ENCODE results near the gene TFAP2C. TPM values are rescaled to one million over a fixed set of nuclear protein-coding genes. Genes with fewer than 3 reads are reported as not detected.

TFAP2C gene
- total RNA-seq, 1 experiment from 2014 or later, result 2.8 TPM

GRCh38 chr20:56673450-56673849 lies 44.3 kb downstream of the TFAP2C start:
- H3K4me3 ChIP-seq (ENCODE audit: low read depth in 2 of 2, low read length in 2 of 2), result no peak overlapping the region
- no peak overlapping the region for H3K27ac ChIP-seq (ENCODE audit: low read length)
- no peak for ATAC-seq
- H3K36me3 ChIP-seq (ENCODE audit: control insufficient read depth, insufficient read depth, low read length), result no peaks in the 10 kb centered on the region
- DNase-seq (ENCODE audit: low read depth, low spot score), result no peak
- intact Hi-C loops (cut with micrococcal nuclease; ENCODE audit: unreplicated experiment) (no loop called here), in situ Hi-C loops (cut with HindIII; ENCODE audit: low pct_unique_long_range_greater_than_20kb, low sequenced_read_pairs) (no loop called here)
- no peaks in the 10 kb centered on the region for H3K27me3 ChIP-seq (ENCODE audit: control insufficient read depth, insufficient read depth, low read length)
- no TSS peak for BruUV-seq (replicated peaks)
- no peaks in the 10 kb centered on the region for H3K4me1 ChIP-seq (ENCODE audit: control insufficient read depth, insufficient read depth, low read length)
- TF ChIP-seq TCF7L2 (IDR thresholded peaks at IDR 0.05; ENCODE audit: low read depth, low read length) (no peak), REST (IDR thresholded peaks at IDR 0.05; ENCODE audit: insufficient read depth in 1 of 2, low read depth in 2 of 2, low read length in 1 of 2) (no peak), SIN3A (IDR thresholded peaks at IDR 0.05; ENCODE audit: borderline replicate concordance, insufficient read depth, low read depth, low read length) (no peak), POLR2AphosphoS5 (IDR thresholded peaks at IDR 0.05; ENCODE audit: low read depth, low read length) (no peak)
- TF ChIP-seq, protein P1, sequence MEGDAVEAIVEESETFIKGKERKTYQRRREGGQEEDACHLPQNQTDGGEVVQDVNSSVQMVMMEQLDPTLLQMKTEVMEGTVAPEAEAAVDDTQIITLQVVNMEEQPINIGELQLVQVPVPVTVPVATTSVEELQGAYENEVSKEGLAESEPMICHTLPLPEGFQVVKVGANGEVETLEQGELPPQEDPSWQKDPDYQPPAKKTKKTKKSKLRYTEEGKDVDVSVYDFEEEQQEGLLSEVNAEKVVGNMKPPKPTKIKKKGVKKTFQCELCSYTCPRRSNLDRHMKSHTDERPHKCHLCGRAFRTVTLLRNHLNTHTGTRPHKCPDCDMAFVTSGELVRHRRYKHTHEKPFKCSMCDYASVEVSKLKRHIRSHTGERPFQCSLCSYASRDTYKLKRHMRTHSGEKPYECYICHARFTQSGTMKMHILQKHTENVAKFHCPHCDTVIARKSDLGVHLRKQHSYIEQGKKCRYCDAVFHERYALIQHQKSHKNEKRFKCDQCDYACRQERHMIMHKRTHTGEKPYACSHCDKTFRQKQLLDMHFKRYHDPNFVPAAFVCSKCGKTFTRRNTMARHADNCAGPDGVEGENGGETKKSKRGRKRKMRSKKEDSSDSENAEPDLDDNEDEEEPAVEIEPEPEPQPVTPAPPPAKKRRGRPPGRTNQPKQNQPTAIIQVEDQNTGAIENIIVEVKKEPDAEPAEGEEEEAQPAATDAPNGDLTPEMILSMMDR (IDR thresholded peaks at IDR 0.05), result no peak
- ChIA-PET CTCF (no interaction called here), POLR2A (no interaction called here)
- no peaks in the 10 kb centered on the region for H3K9me3 ChIP-seq (ENCODE audit: control insufficient read depth, insufficient read depth, low read depth, low read length)

- no peaks in the 10 kb centered on the region for H3K36me3 ChIP-seq (ENCODE audit: control insufficient read depth, insufficient read depth, low read length)
- no peaks in the 10 kb centered on the region for H3K4me1 ChIP-seq (ENCODE audit: control insufficient read depth, insufficient read depth, low read length)
- no peaks in the 10 kb centered on the region for H3K9me3 ChIP-seq (ENCODE audit: control insufficient read depth, insufficient read depth, low read depth, low read length)
- BruUV-seq (replicated peaks), result no TSS peak
- TF ChIP-seq, protein P1 (IDR thresholded peaks at IDR 0.05), result no peak
- TF ChIP-seq SIN3A (IDR thresholded peaks at IDR 0.05; ENCODE audit: borderline replicate concordance, insufficient read depth, low read depth, low read length) (no peak), TCF7L2 (IDR thresholded peaks at IDR 0.05; ENCODE audit: low read depth, low read length) (no peak), POLR2AphosphoS5 (IDR thresholded peaks at IDR 0.05; ENCODE audit: low read depth, low read length) (no peak), REST (IDR thresholded peaks at IDR 0.05; ENCODE audit: insufficient read depth in 1 of 2, low read depth in 2 of 2, low read length in 1 of 2) (no peak)
- no peak overlapping the region for H3K27ac ChIP-seq (ENCODE audit: low read length)
- DNase-seq (ENCODE audit: low read depth, low spot score) (no peak), ATAC-seq (no peak)
- no peak overlapping the region for H3K4me3 ChIP-seq (ENCODE audit: low read depth in 2 of 2, low read length in 2 of 2)
- in situ Hi-C loops (cut with HindIII; ENCODE audit: low pct_unique_long_range_greater_than_20kb, low sequenced_read_pairs), result no loop called here
- no peaks in the 10 kb centered on the region for H3K27me3 ChIP-seq (ENCODE audit: control insufficient read depth, insufficient read depth, low read length)
- ChIA-PET POLR2A (interaction anchor here (0.6 kb wide), 1 partner anchor 21 kb away, joined by 11 read pairs; no protein-coding TSS in a partner anchor), CTCF (no interaction called here)
- intact Hi-C loops (cut with micrococcal nuclease; ENCODE audit: unreplicated experiment), result no loop called here
Measured at GRCh38 chr20:56676001-56676400, 46.9 kb downstream of the TFAP2C start.
